Activated CD4-positive, alpha-beta T cell treated with anti-CD3 and anti-CD28 coated beads for 1 hour (primary cell): Measurements from ENCODE around the gene NDUFS4.
"Not testable (repeated sequence)": the region's sequence is repeated elsewhere in the genome, so short reads cannot be mapped to it uniquely, and the experiment has no call there.

Source experiments
- DNase-seq: peaks from one replicate; pipeline ENCODE4 v3.0.0-alpha.2; 2020

The NDUFS4 gene

DNA sequence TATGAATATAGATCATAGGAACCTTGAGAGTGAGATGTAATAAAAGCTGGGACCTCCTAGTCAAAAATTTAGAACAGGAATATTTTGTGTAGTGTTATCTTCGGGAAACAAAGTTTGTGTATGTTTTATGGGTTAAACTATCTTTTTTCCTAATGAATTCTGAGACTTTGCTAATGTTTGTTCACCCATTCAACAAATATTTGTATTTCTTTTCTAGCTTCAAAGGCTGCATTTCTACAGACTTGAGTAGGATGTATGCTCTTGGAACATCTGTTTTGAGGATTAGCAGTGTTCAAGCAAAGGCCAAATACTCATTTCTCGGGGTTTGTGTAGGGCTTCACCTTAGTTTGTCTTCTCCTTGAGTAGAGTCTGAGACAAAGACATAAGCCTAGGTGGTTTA, 16.2 kb downstream of the NDUFS4 start:
- no peak for DNase-seq

DNA sequence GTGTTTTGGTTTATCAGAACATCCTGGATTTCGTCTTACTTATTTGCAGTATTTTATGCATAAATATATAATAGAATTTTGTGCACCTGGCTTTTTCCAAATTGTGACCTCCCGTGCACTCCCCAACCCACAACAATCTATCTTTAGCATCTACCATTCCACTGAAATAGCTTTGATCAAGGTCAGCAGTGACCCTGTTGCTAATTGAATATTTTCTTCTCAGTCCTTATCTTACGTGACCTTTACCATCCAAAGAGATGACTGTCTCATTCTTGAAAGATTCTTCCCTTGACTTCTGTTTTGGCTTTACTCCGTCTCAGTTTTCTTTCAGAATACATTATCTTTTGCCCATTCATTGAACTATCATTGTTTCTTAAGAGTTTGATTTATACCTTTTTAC, 18.4 kb downstream of the NDUFS4 start:
- no peak for DNase-seq

DNA sequence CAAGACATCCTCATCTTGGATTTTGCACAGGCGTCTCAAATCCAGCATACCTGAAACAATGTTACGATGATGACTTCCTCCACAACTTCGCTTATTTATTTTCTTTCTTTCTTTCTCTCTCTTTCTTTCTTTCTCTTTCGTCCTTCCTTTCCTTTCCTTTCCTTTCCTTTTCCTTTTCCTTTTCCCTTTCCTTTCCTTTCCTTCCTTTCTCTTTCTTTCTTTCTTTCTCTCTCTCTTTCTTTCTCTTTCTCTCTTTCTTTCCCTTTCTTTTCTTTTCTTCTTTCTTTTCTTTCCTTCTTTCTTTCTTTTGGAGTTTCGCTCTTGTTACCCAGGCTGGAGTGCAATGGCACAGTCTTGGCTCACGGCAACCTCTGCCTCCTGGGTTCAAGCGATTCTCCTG, 20.1 kb downstream of the NDUFS4 start:
- DNase-seq, result no peak

- no peak for DNase-seq
These were observed 21.8 kb downstream of the NDUFS4 start for GRCh38 chr5:53582225-53582624.

DNA sequence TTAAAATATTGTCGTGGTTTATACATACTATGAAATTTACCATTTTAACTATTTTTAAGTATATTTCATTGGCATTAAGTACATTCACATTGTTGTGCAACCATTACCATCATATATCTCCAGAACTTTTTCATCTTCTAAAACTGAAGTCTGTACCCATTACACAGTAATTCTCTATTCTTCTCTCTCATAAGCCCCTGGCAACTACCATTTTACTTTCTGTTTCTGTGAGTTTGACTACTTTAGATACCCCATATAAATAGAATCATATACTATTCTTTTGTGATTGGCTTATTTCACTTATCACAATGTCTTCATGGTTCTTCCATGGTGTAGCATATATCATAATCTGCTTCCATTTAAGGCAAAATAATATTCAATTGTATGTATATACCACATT, 30.3 kb downstream of the NDUFS4 start:
- no peak for DNase-seq

DNA sequence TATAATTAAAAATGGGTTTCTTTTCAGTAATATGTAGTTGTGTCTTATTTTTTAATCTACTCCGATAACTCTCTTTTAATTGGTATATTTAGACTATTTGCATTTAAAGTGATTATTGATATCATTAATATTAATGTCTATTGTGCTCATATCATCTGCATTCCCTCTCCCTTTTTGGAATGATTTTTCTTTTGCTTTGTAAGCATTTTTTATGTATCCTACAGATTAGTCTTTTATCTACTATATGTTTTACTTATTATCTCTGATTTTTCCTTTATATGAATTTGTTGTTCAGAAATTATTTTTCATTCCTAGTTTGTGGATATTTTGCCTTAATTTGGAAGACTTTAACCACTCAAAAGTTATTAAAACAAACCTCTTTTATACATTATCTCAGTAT, 34.0 kb downstream of the NDUFS4 start:
- no peak for DNase-seq

DNA sequence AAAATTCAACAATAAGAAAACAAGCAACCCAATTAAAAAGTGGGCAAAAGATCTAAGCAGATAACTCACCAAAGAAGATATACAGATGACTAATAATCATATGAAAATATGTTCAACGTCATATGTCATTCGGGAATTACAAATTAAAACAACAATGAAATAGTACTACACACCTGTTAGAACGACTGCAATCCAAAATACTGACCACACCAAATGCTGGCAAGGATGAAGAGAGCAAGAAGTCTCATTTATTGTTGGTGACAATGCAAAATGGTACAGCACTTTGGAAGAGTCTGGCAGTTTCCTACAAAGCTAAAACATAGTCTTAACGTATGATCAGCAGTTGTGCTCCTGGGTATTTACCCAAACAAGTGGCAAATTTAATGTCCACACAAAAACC, 37.5 kb downstream of the NDUFS4 start:
- DNase-seq, result no peak

DNA sequence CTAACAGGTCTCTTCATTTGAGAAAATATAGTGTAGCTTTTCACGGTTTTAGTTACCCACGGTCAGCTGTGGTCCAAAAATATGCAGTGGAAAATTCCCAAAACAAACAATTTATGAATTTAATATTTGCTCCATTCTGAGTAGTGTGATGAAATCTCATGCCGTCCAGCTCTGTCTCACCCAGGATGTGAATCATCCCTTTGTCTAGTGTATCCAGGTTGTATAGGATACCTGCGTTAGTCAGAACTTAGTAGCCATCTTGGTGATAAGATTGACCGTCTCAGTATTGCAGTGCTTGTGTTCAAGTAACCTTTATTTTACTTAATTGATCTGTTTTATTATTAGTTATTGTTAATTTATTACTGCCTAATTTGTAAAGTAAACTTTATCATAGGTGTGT, 41.1 kb downstream of the NDUFS4 start:
- DNase-seq, result no peak

- DNase-seq, result no peak
These were observed 42.7 kb downstream of the NDUFS4 start for GRCh38 chr5:53603009-53603687.

DNA sequence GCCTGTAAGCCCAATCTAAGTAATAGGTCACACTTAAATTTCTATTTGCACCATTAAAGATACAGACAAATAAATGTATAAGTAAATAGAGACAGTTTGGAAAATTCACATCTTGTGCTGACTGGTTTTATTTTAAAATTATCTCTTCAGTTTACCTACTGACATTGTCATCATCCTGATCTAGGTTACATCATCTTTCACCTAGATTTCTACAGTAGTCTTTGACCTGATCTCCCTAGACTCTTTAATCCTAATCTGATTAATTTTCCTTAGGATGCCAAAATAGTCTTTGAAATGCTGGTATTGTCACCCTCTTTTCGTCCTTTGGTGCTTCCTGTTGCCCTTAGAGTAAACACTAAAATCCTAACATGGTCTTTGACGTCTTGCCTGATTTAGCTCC, 43.9 kb downstream of the NDUFS4 start:
- no peak for DNase-seq

DNA sequence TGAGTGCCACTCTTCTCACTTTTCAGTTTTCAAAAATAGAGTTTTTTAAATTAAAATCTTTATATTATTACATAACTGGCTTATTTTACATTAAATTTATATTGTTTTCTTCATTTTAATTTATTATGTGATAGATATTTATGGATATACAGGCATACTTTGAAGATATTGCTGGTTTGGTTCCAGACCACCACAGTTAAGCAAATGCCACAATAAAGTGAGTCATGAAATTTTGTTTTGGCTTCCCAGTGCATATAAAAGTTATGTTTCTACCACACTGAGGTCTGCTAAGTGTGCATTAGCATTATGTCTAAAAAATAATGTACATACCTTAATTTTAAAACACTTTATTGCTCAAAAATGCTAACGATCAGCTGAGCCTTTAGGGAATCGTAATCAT, 47.4 kb downstream of the NDUFS4 start:
- no peak for DNase-seq

GRCh38 chr5:53608897-53609296, 48.5 kb downstream of the NDUFS4 start:
- not testable (repeated sequence) for DNase-seq

- no peak for DNase-seq
These were observed 52.6 kb downstream of the NDUFS4 start for GRCh38 chr5:53613061-53613460.

- DNase-seq, result no peak
These were observed 53.1 kb downstream of the NDUFS4 start for GRCh38 chr5:53613536-53613935.

DNA sequence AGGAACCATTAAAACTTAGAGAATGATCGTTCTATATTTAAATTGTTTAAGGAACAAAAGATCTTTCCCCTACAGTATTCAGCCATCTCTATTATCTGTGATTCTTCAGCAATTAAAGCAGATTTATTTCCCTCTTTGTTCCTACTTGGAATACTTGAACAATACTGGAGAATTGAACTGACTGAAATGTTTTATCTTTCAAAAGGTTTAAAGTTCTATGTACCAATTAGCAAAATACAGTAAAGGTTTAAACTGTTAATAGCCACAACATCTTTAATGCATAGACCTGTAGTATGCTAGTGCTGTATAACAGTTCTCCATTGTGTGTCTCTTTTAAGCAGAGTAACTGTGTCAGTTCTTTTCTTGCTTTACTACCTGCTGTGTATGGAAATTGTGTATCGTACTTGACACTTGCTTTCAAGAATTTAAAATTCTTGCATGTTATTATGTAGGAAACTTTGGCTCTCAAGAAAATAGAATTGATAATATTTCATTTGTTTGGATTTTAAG, 54.0 kb downstream of the NDUFS4 start:
- no peak for DNase-seq

DNA sequence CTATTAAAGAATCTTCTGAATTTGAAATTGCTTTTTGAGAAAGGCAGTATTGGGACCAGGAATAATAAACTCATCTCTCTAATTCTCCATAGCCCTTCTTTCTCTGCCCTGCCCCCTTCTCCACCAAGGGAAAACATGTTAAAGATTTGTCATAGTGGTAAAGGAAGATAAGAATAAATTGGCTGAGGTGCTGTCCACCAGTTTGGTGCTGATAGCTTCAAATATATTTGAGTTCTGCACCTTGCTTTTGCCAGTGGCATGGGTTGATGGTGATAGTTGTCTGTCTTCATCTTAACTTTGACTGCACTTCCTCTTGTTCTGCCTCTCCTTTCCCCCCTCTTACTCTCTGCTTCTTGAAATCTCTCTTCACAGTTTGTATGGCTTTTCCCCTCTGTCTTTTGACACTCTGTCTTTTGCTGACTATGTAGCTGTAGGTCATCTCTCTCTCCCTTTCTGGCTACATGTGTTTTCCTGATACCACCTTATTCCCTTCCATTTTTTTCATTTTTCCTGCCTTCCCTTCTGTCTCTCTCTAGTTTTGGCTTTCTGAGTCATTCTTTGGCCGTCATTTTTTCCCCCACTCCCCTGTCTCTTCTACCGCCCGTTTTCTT, 56.6 kb downstream of the NDUFS4 start:
- DNase-seq, result no peak

DNA sequence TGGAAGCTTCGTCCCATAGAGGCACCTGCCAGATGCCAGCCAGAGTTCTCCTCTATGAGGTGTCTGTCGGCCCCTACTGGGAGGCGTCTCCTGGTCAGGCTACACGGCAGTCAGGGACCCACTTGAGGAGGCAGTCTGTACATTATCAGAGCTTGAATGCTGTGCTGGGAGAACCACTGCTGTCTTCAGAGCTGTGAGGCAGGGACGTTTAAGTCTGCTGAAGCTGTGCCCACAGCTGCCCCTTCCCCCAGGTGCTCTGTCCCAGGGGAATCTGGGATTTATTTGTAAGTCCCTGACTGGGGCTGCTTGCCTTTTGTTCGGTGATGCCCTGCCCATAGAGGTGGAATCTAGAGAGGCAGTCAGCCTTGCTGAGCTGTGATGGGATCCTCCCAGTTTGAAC, 70.8 kb downstream of the NDUFS4 start:
- DNase-seq, result no peak

DNA sequence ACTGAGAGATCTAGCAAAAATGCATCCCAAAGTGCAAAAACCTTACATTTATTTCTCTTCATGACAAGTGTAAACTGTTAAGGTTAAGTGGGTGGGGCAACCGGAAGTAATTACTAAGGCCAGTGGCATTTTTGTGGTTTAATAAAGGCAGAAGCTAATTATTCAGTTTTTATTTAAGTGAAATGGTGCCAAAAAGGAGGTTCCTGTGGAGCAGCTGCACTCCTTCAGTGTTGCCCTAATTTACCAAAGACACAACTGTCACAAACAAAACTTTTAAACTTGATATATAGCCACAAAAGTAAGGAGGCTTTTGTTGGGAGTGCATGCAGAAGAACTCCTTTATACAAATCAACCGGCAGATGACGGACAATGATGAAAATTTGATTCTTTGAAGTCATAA, 81.6 kb downstream of the NDUFS4 start:
- no peak for DNase-seq

- DNase-seq, result no peak
These were observed 83.0 kb downstream of the NDUFS4 start for GRCh38 chr5:53643445-53643844.

DNA sequence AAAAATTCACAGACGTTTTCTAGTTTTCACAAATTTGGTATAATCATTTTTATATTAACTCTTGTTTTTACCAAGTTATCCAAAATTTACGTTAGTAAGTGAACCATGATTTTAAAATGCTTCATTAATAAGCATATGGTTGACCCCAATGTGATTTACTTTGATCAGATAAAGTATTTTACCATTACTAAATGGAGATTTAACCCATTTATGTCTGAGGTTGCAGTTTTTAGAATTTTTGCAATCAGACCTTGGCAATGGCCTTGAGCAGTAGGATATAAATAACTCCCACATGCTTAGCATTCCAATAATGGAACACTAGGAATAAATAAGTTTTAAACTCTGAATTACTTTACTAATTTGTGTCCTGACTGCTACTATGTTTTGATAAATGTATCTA, 84.6 kb downstream of the NDUFS4 start:
- DNase-seq, result no peak

- DNase-seq, result no peak
These were observed 88.9 kb downstream of the NDUFS4 start for GRCh38 chr5:53649352-53649751.

DNA sequence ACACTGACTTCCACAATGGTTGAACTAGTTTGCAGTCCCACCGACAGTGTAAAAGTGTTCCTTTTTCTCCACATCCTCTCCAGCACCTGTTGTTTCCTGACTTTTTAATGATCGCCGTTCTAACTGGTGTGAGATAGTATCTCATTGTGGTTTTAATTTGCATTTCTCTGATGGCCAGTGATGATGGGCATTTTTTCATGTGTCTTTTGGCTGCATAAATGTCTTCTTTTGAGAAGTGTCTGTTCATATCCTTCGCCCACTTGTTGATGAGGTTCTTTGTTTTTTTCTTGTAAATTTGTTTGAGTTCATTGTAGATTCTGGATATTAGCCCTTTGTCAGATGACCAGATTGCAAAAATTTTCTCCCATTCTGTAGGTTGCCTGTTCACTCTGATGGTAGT, 100.1 kb downstream of the NDUFS4 start:
- DNase-seq, result not testable (repeated sequence)

- not testable (repeated sequence) for DNase-seq
These were observed 104.9 kb downstream of the NDUFS4 start for GRCh38 chr5:53665313-53665712.

DNA sequence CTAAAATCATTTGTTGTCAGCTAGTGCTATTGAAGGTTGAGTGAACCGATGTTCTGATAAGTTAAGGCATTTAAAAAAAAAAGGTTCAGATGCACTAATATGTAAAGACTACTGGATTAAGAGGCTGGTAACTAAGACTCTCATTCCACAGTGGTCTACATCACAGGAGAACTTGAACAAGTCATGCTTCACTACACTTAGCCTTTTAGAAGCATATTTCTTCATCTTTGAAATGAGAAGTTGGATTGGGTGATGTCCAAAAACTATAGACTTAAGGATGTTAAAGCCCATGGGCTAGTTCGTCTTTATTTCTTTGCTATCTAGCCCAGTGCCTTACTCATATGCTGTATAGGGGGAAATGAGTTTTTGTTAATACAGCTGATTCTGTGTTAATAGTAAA, 107.2 kb downstream of the NDUFS4 start:
- no peak for DNase-seq

DNA sequence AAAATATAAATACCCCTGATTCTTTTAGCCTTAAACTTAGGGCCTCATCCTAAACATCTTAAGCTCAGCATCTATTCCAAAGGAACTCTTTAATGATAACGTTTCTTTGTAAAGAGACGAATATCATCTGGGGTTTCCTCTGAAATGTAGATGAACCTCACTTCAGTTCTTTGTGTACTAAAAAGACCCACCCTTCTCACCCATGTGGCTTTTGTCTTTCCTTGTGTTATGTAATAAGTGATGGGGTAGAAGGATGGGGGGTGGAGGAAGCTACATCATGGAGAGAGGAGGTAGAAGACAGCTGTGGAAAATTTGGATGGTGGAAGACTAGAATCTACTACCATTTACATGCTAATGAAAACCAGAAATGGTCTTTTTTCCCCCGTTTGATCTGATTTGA, 111.0 kb downstream of the NDUFS4 start:
- DNase-seq, result no peak
